ENCODE results near the gene MRPL41. TPM values are rescaled to one million over a fixed set of nuclear protein-coding genes. Genes with fewer than 3 reads are reported as not detected.
"Not testable (repeated sequence)": the region's sequence is repeated elsewhere in the genome, so short reads cannot be mapped to it uniquely, and the experiment has no call there.

MRPL41 gene
- total RNA-seq, 1 experiment from 2014 or later, result 66.6 TPM

GRCh38 chr9:137547687-137548543 is 3.8 kb upstream of the MRPL41 start:
- Histone ChIP-seq H3K27me3 (replicated peaks; ENCODE audit: insufficient read depth, low read depth, low read length, poor library complexity) (no peaks in the 10 kb centered on the region), H3K4me3 (ENCODE audit: low read depth, low read length, poor library complexity, severe bottlenecking) (no peak overlapping the region), H3K27ac (ENCODE audit: low read depth, low read length, poor library complexity, severe bottlenecking) (no peak overlapping the region), H3K9me3 (ENCODE audit: low read depth, low read length, poor library complexity, severe bottlenecking) (no peaks in the 10 kb centered on the region), H3K36me3 (ENCODE audit: insufficient read depth, low read length, poor library complexity, severe bottlenecking) (peaks cover 1% of the 10 kb centered on the region), H3K4me1 (ENCODE audit: insufficient read depth, low read length, poor library complexity, severe bottlenecking) (peaks cover 7% of the 10 kb centered on the region)
- no peak for TF ChIP-seq EZH2 (IDR thresholded peaks at IDR 0.05; ENCODE audit: borderline replicate concordance, low read depth, low read length, poor library complexity, severe bottlenecking)
- no peak for TF ChIP-seq CTCF (conservative IDR thresholded peaks at IDR 0.05; ENCODE audit: low read depth, low read length)
- CTCF ChIA-PET, result no interaction called here
- no peak for DNase-seq (ENCODE audit: low spot score)
- POLR2A ChIA-PET (ENCODE audit: low non-redundant PET), result no interaction called here
- intact Hi-C loops (cut with micrococcal nuclease; ENCODE audit: unreplicated experiment), result no loop called here
- BruUV-seq (replicated peaks), result no TSS peak

- Histone ChIP-seq H3K36me3 (ENCODE audit: insufficient read depth, low read length, poor library complexity, severe bottlenecking) (peaks cover 12% of the 10 kb centered on the region), H3K27me3 (replicated peaks; ENCODE audit: insufficient read depth, low read depth, low read length, poor library complexity) (no peaks in the 10 kb centered on the region), H3K27ac (ENCODE audit: low read depth, low read length, poor library complexity, severe bottlenecking) (peak within 1 kb of the TSS; percentile 63), H3K4me1 (ENCODE audit: insufficient read depth, low read length, poor library complexity, severe bottlenecking) (peaks cover 7% of the 10 kb centered on the region), H3K9me3 (ENCODE audit: low read depth, low read length, poor library complexity, severe bottlenecking) (no peaks in the 10 kb centered on the region), H3K4me3 (ENCODE audit: low read depth, low read length, poor library complexity, severe bottlenecking) (peak within 1 kb of the TSS; percentile 76)
- POLR2A ChIA-PET (ENCODE audit: low non-redundant PET), result no interaction called here
- intact Hi-C loops (cut with micrococcal nuclease; ENCODE audit: unreplicated experiment), result no loop called here
- CTCF ChIA-PET, result interaction anchor here (0.5 kb wide), 1 partner anchor 1060 kb away, joined by 3 read pairs; no protein-coding TSS in a partner anchor
- TF ChIP-seq EZH2 (IDR thresholded peaks at IDR 0.05; ENCODE audit: borderline replicate concordance, low read depth, low read length, poor library complexity, severe bottlenecking) (no peak), CTCF (conservative IDR thresholded peaks at IDR 0.05; ENCODE audit: low read depth, low read length) (no peak)
- peak; percentile 70 for DNase-seq (ENCODE audit: low spot score)
- no TSS peak for BruUV-seq (replicated peaks)
Measured at GRCh38 chr9:137550231-137550621, 1.5 kb upstream of the MRPL41 start, which contains the start of gene PNPLA7. TSS of gene PNPLA7 (minus strand) at chr9:137550402. CDS start at chr9:137550197, 205 bp downstream.

- peak overlapping the region; percentile 63 for H3K27ac ChIP-seq (ENCODE audit: low read depth, low read length, poor library complexity, severe bottlenecking)
- peaks cover 17% of the 10 kb centered on the region for H3K36me3 ChIP-seq (ENCODE audit: insufficient read depth, low read length, poor library complexity, severe bottlenecking)
- DNase-seq (ENCODE audit: low spot score); intact Hi-C loops (cut with micrococcal nuclease; ENCODE audit: unreplicated experiment); CTCF ChIA-PET; H3K4me1 ChIP-seq (ENCODE audit: insufficient read depth, low read length, poor library complexity, severe bottlenecking); BruUV-seq (replicated peaks); H3K27me3 ChIP-seq (replicated peaks; ENCODE audit: insufficient read depth, low read depth, low read length, poor library complexity); H3K9me3 ChIP-seq (ENCODE audit: low read depth, low read length, poor library complexity, severe bottlenecking); POLR2A ChIA-PET (ENCODE audit: low non-redundant PET): not testable (repeated sequence)
- H3K4me3 ChIP-seq (ENCODE audit: low read depth, low read length, poor library complexity, severe bottlenecking), result peak overlapping the region; percentile 76
Measured at GRCh38 chr9:137550958-137551263, 768 bp upstream of the MRPL41 start.

All from A673 (cell line).